Suppressor macrophage (primary cell): Measurements from ENCODE around the gene TRMT6.

ENCODE experiments used
- DNase-seq, 4 experiments: peaks; one replicate each; pipeline ENCODE4 v3.0.0-alpha.2; 2020 to 2022
- total RNA-seq, 17 experiments: gene quantifications; one replicate each; lab custom pipeline; 2026; ENCODE audit warnings: mixed read lengths in 6 of 17, inconsistent platforms in 3 of 17; lab: John Stamatoyannopoulos, UW

TRMT6 gene
- 3.7 to 29.6 (median 13.7) reads per million in 17 experiments for total RNA-seq

GRCh38 chr20:5950271-5951031 is at the start of gene TRMT6, which contains the start of gene MCM8:
Gene TRMT6, minus strand, starts transcription at chr20:5950533. Its CDS starts 128 bp downstream, at chr20:5950405.
Gene MCM8, plus strand, starts transcription at chr20:5950652. Its CDS starts 1,364 bp downstream, at chr20:5952016.
- peak; percentile 97 to 99 (median 98) for DNase-seq

- DNase-seq = no peak
Observed at GRCh38 chr20:5999783-6000182, 49.5 kb upstream of the TRMT6 start.

GRCh38 chr20:5996765-5997164 is 46.4 kb upstream of the TRMT6 start:
- DNase-seq = no peak

GRCh38 chr20:5991623-5992441 is 41.5 kb upstream of the TRMT6 start:
- no peak for DNase-seq

- no peak for DNase-seq
Observed at GRCh38 chr20:5990946-5991345, 40.6 kb upstream of the TRMT6 start.

- no peak for DNase-seq
Observed at GRCh38 chr20:5989539-5989938, 39.2 kb upstream of the TRMT6 start.

GRCh38 chr20:5987383-5987782 is 37.0 kb upstream of the TRMT6 start:
- no peak for DNase-seq

- no peak for DNase-seq
Observed at GRCh38 chr20:5980720-5981538, 30.6 kb upstream of the TRMT6 start.

- DNase-seq = no peak
Observed at GRCh38 chr20:5979801-5980200, 29.5 kb upstream of the TRMT6 start.

- DNase-seq = no peak
Observed at GRCh38 chr20:5977975-5978374, 27.6 kb upstream of the TRMT6 start.

GRCh38 chr20:5977223-5977622 is 26.9 kb upstream of the TRMT6 start:
- DNase-seq = no peak

GRCh38 chr20:5975778-5976177 is 25.4 kb upstream of the TRMT6 start:
- no peak for DNase-seq

GRCh38 chr20:5974531-5974930 is 24.2 kb upstream of the TRMT6 start:
- no peak for DNase-seq

- DNase-seq = peak; percentile 6 to 58 (median 38)
Observed at GRCh38 chr20:5973971-5974370, 23.6 kb upstream of the TRMT6 start.

- no peak for DNase-seq
Observed at GRCh38 chr20:5973172-5973571, 22.8 kb upstream of the TRMT6 start.

- no peak for DNase-seq
Observed at GRCh38 chr20:5971203-5971602, 20.9 kb upstream of the TRMT6 start.

- no peak for DNase-seq
Observed at GRCh38 chr20:5970381-5970780, 20.0 kb upstream of the TRMT6 start.

- DNase-seq = no peak
Observed at GRCh38 chr20:5969940-5970339, 19.6 kb upstream of the TRMT6 start.

GRCh38 chr20:5969348-5969935 is 19.1 kb upstream of the TRMT6 start:
- no peak for DNase-seq

- no peak for DNase-seq
Observed at GRCh38 chr20:5968462-5968861, 18.1 kb upstream of the TRMT6 start.

- no peak for DNase-seq
Observed at GRCh38 chr20:5967469-5967868, 17.1 kb upstream of the TRMT6 start.

GRCh38 chr20:5949943-5950270 is 426 bp downstream of the TRMT6 start:
- DNase-seq = no peak

GRCh38 chr20:5947276-5947675 is 3.1 kb downstream of the TRMT6 start:
- peak; percentile 82 to 93 (median 86) for DNase-seq
